GM12878 (cell line): ENCODE results near the gene KITLG. TPM values are rescaled to one million over a fixed set of nuclear protein-coding genes. Genes with fewer than 3 reads are reported as not detected.

ENCODE experiments used
- ATAC-seq: fragments of 200-7000 bp; cut with Tn5 transposase; 3 replicates; pipeline ENCODE4 v1.9.1; 2020; ENCODE audit warnings: mild to moderate bottlenecking, moderate library complexity
- BruUV-seq: library from RNA; stranded (reverse); fragments of 400-500 nt; replicated peaks from 2 replicates; lab custom pipeline; 2021; lab: Mats Ljungman, UMichigan
- CTCF ChIA-PET: fragments of 300-600 bp; sonication (Branson Sonifier 250); formaldehyde crosslinking; extraction: SDS; loops from one replicate; lab custom pipeline; 2021; ENCODE audit warnings: inconsistent platforms; lab: Yijun Ruan, JAX
- POLR2A ChIA-PET: fragments of 350-600 bp; formaldehyde crosslinking; extraction: SDS; loops from one replicate; lab custom pipeline; 2021; ENCODE audit warnings: inconsistent platforms; lab: Charles Lee
- RAD21 ChIA-PET: fragments of 300-600 bp; sonication (Branson Sonifier 250); formaldehyde crosslinking; loops from one replicate; lab custom pipeline; 2023; ENCODE audit warnings: antibody characterized with exemption; ENCODE audit not compliant: unreplicated experiment; lab: Charles Lee
- SMC1A ChIA-PET: fragments of 300-600 bp; sonication (Branson Sonifier 250); formaldehyde crosslinking; loops from one replicate; lab custom pipeline; 2023; ENCODE audit not compliant: unreplicated experiment, uncharacterized antibody; lab: Charles Lee
- DNase-seq: peaks from one replicate; pipeline ENCODE4 v3.0.0-alpha.2; 2011; ENCODE audit warnings: low read depth, low spot score
- FAIRE-seq: peaks from 3 replicates; lab custom pipeline; 2011; peaks lifted over from hg19 to GRCh38; lab: Jason Lieb, UNC
- H2AFZ ChIP-seq: 2 replicates; pipeline ENCODE4 v1.6.0; 2011; ENCODE audit warnings: low read depth, low read length, control low read depth; ENCODE audit not compliant: control insufficient read depth
- H3K27ac ChIP-seq: 2 replicates; pipeline ENCODE4 v1.5.1; 2011; ENCODE audit warnings: control low read depth; ENCODE audit not compliant: control insufficient read depth, insufficient read depth
- H3K27me3 ChIP-seq, 2 experiments: replicated peaks in 1 of 2; 2 replicates each; pipeline versions ENCODE4 v1.6.0 to v1.6.1; 2011; ENCODE audit warnings: low read length in 1 of 2; ENCODE audit not compliant: control insufficient read depth in 2 of 2, insufficient read depth in 2 of 2
- H3K36me3 ChIP-seq, 2 experiments: 2 replicates each; pipeline ENCODE4 v1.5.1; 2011; ENCODE audit warnings: low read length in 1 of 2; ENCODE audit not compliant: control insufficient read depth in 2 of 2, insufficient read depth in 2 of 2
- H3K4me1 ChIP-seq: 2 replicates; pipeline ENCODE4 v1.6.1; 2011; ENCODE audit warnings: mild to moderate bottlenecking, low read length, moderate library complexity, mixed read lengths; ENCODE audit not compliant: control insufficient read depth, insufficient read depth
- H3K4me2 ChIP-seq: 2 replicates; pipeline ENCODE4 v1.6.0; 2011; ENCODE audit warnings: control low read depth; ENCODE audit not compliant: control insufficient read depth, insufficient read depth
- H3K4me3 ChIP-seq: fragments of 200-600 bp; sonication (generic); 2 replicates; pipeline ENCODE4 v1.5.1; 2016
- H3K79me2 ChIP-seq: 2 replicates; pipeline ENCODE4 v1.6.0; 2011; ENCODE audit warnings: low read length; ENCODE audit not compliant: control insufficient read depth, insufficient read depth
- H3K9ac ChIP-seq: 2 replicates; pipeline ENCODE4 v1.8.0; 2011; ENCODE audit warnings: low read length, control low read depth, mixed read lengths; ENCODE audit not compliant: control insufficient read depth, insufficient read depth
- H3K9me3 ChIP-seq: replicated peaks from 3 replicates; pipeline ENCODE4 v1.5.1; 2011; ENCODE audit warnings: mild to moderate bottlenecking, low read length; ENCODE audit not compliant: control insufficient read depth, insufficient read depth
- H4K20me1 ChIP-seq: 2 replicates; pipeline ENCODE4 v1.6.0; 2011; ENCODE audit not compliant: control insufficient read depth, insufficient read depth
- BMI1 ChIP-seq: fragments of 450-650 bp; IDR thresholded peaks from 2 replicates; pipeline ENCODE4 v1.6.1; 2016; ENCODE audit warnings: mild to moderate bottlenecking, moderate library complexity, borderline replicate concordance
- MEF2B ChIP-seq: fragments of 450-650 bp; IDR thresholded peaks from 2 replicates; pipeline ENCODE4 v1.6.1; 2018; ENCODE audit warnings: mild to moderate bottlenecking, moderate library complexity; ENCODE audit not compliant: partially characterized antibody, poor library complexity, severe bottlenecking
- NFIC ChIP-seq: IDR thresholded peaks from 2 replicates; pipeline ENCODE4 v1.6.1; 2012; ENCODE audit warnings: low read depth, mild to moderate bottlenecking, inconsistent platforms, low read length, moderate library complexity
- NR2F1 ChIP-seq: fragments of 450-650 bp; conservative IDR thresholded peaks from 2 replicates; pipeline ENCODE4 v1.6.1; 2017; ENCODE audit warnings: mild to moderate bottlenecking
- PAX5 ChIP-seq: IDR thresholded peaks from 2 replicates; pipeline ENCODE4 v1.6.1; 2011; ENCODE audit warnings: low read depth, low read length, borderline replicate concordance
- PML ChIP-seq: IDR thresholded peaks from 2 replicates; pipeline ENCODE4 v1.6.1; 2012; ENCODE audit warnings: low read length, inconsistent platforms
- POLR2A ChIP-seq: IDR thresholded peaks from 2 replicates; pipeline ENCODE4 v1.6.1; 2011; ENCODE audit warnings: low read depth, mild to moderate bottlenecking, low read length
- PRDM15 ChIP-seq: fragments of 450-650 bp; formaldehyde crosslinking; IDR thresholded peaks from 2 replicates; pipeline ENCODE4 v1.4.0; 2020; ENCODE audit warnings: mild to moderate bottlenecking, moderate library complexity
- RBBP5 ChIP-seq: fragments of 200-600 bp; sonication (generic); conservative IDR thresholded peaks from 2 replicates; pipeline ENCODE4 v1.6.1; 2016
- RFX5 ChIP-seq: IDR thresholded peaks from 2 replicates; pipeline ENCODE4 v1.6.1; 2011; ENCODE audit warnings: low read depth, low read length, improper control_type of control experiment
- ZNF24 ChIP-seq: fragments of 450-650 bp; IDR thresholded peaks from 2 replicates; pipeline ENCODE4 v1.6.1; 2017; ENCODE audit warnings: antibody characterized with exemption, mild to moderate bottlenecking
- ZNF687 ChIP-seq: fragments of 450-650 bp; IDR thresholded peaks from 2 replicates; pipeline ENCODE4 v1.6.1; 2017; ENCODE audit warnings: mild to moderate bottlenecking, moderate library complexity
- WGBS: methylation state at CpG from one replicate; pipeline ENCODE4 v1.1.6; 2016; ENCODE audit warnings: low lambda C conversion rate; ENCODE audit not compliant: insufficient replicate concordance, insufficient coverage; ENCODE audit errors: missing lambda C conversion rate; 5-methylcytosine and 5-hydroxymethylcytosine counted together
- in situ Hi-C: fragments of 300-500 bp; cut with MboI; formaldehyde crosslinking; loops from 9 replicates; pipeline ENCODE4 v1.14.3; 2018; ENCODE audit warnings: mixed read lengths
- intact Hi-C: fragments of 100-400 bp; cut with micrococcal nuclease; formaldehyde crosslinking; loops from one replicate; pipeline ENCODE4 v1.14.2; 2022; ENCODE audit not compliant: unreplicated experiment
- polyA plus RNA-seq, 11 experiments: library from polyadenylated mRNA; depleted of rRNA in 4 of 11; unstranded in 6 of 11; stranded (reverse) in 5 of 11; fragments of >200 nt; fragmentation: Nextera tagmentation in 4 of 11; fragmentation: Illumina TruSeq in 1 of 11; extraction: Ambion mirVana in 4 of 11; extraction: Trizol in 1 of 11; gene quantifications; 1 replicate in 1 of 11; 2 replicates in 10 of 11; pipeline versions ENCODE4 v1.2.1 to v1.2.3, GENCODE V29; 2011 to 2016; ENCODE audit warnings: inconsistent platforms in 2 of 11, missing spikeins in 2 of 11, low read depth in 1 of 11
- total RNA-seq, 4 experiments: library from RNA; depleted of rRNA in 3 of 4; stranded (reverse); fragments of >200 nt in 3 of 4; fragmentation: Illumina TruSeq in 1 of 4; extraction: Trizol in 1 of 4; gene quantifications; 2 replicates each; pipeline versions ENCODE4 v1.2.1 to v1.2.3, GENCODE V29; 2013 to 2021

Gene KITLG
- total and polyA plus RNA-seq, 10 of the 15 experiments (the other 5 are each of a cell fraction or from before 2014, with no cell fraction given), result 0.02 to 0.51 (median 0.09) TPM; not detected in 1

GRCh38 chr12:88578276-88579160 lies 1.8 kb downstream of the KITLG start (continued):
- TF ChIP-seq ZNF687, result no peak
- no peak for TF ChIP-seq NR2F1
- no peak for TF ChIP-seq ZNF24
- TF ChIP-seq BMI1, result no peak
- no peak for TF ChIP-seq PAX5

- H3K36me3 ChIP-seq, result no peaks in the 10 kb centered on the region
- ATAC-seq (no peak), FAIRE-seq (no peak), DNase-seq (no peak)
- H2AFZ ChIP-seq, result no peak overlapping the region
- no peak overlapping the region for H3K4me2 ChIP-seq
- no peak overlapping the region for H3K9ac ChIP-seq
- CTCF ChIA-PET, result no interaction called here
- POLR2A ChIA-PET, result no interaction called here
- no peak overlapping the region for H3K4me3 ChIP-seq
- WGBS, result 82% methylated on average over 1 of the region's 1 CpG
- H3K27ac ChIP-seq, result no peak overlapping the region
- RAD21 ChIA-PET, result no interaction called here
- no peaks in the 10 kb centered on the region for H3K4me1 ChIP-seq
- no peaks in the 10 kb centered on the region for H3K9me3 ChIP-seq
- no TSS peak for BruUV-seq
- in situ Hi-C loops (no loop called here), intact Hi-C loops (loop anchor here (5.0 kb wide), 1 partner anchor 420 kb away; no protein-coding TSS in a partner anchor)
- peaks cover 7 to 14% of the 10 kb centered on the region in 2 experiments for H3K27me3 ChIP-seq
- SMC1A ChIA-PET, result no interaction called here
- H4K20me1 ChIP-seq, result no peaks in the 10 kb centered on the region
- H3K79me2 ChIP-seq, result no peaks in the 10 kb centered on the region
- no peak for TF ChIP-seq RFX5
- TF ChIP-seq PRDM15 (CRISPR knock-in tag), result no peak
- TF ChIP-seq MEF2B, result no peak
- no peak for TF ChIP-seq PML
- TF ChIP-seq POLR2A, result no peak
- no peak for TF ChIP-seq NFIC
- no peak for TF ChIP-seq RBBP5
Measured at GRCh38 chr12:88577537-88577936, 2.7 kb downstream of the KITLG start.
